HS-27A (cell line): ENCODE results near the gene CYBB.

ENCODE experiments used
- DNase-seq: peaks from one replicate; pipeline ENCODE4 v3.0.0-alpha.2; 2012; ENCODE audit warnings: low read depth, missing footprints

The CYBB gene

DNA sequence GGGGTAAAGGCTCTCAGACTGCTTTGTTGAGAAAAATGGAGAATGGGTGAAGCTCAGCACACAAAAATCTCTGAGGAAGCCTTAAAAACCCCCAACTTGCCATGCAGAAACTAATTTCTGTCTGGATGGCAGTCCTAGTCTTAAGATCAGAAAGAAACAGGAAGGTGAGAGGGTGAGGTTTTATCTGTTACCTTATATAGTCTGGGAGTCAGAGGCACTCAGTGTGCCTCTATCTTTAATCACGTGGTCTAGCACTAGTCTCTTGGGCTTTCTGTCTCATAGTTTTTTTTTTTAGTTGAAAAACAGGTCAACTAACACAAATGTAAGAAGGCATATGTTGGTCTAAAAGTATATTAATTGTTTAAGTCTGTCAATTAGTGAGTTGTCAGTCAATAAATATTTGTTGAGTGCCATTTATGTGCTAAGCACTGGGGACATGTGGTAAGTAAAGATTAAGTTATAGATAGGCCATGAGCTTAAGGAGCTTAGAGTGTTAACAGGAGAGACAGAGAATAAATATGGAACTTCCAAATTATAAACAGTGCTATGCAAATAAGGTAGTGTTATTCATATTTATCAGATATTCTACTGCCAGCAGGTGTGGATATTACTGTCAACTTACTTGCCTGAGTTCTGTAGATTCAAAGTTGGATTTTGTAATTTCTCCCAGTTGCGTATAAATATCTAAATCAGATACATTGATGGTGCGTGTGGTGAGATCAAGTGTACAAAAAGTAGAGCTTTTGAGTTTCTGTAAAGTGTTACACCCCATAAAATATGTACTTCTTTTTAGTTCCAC lies 7.0 kb downstream of the CYBB start:
- DNase-seq, result no peak

DNA sequence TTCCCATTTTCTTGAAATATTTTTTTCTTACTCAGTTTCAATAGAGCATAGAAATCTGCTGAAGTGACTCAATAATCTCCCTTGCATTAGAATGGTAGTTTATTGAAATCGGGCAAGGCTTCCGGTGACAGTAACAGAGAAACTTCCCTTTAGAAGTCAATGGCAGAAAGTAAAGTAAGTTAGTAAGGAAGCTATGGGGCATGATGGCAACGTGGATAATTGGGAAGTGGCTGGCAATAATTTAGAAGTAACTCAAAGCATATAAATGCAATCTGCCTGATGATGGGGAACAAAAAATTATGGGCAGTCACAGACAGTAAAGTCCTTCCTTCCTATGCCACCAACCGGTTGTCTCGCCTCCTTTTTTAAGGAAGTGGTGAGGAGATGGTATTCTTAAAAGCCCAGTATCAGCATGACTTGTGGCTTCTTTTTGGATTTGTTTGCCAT lies 7.6 kb downstream of the CYBB start:
- no peak for DNase-seq

DNA sequence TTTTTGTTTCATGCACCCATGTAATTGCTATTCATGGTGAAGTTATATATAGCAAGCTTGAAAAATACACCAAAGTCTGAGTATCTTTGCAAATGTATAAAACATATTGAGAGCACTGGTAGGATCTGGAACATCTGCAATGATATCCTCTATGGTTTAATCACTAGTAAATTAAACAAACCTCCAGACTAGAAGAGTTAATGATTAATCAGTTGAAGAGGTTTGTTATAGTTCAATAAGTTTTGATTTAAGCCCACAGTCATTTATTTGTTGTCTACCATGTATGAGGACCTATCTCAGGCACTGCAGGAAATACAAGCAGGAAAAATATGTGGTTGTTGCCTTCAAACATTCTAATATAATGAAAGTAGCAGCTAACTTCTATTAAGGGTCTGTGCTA lies 16.5 kb downstream of the CYBB start:
- DNase-seq, result no peak

DNA sequence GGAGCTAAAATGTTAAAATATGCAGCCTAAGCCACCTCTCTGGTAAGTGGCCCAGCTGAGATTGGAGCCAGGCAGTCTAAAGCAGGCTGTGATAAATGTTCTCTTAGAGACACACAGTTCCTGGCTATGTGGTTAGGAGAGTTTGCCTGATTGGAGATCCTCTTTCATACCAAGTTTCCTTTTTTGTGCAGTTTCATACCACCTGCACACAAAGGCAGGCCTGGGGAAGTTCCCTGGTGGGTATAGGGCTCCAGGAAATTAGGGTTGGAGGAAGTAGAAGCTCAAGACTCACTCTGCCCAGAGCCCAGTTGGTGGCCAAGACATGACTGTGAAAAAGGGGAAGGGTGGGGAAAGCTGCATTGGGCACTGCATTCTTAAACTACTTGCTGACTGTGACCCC lies 16.9 kb downstream of the CYBB start:
- DNase-seq, result no peak

DNA sequence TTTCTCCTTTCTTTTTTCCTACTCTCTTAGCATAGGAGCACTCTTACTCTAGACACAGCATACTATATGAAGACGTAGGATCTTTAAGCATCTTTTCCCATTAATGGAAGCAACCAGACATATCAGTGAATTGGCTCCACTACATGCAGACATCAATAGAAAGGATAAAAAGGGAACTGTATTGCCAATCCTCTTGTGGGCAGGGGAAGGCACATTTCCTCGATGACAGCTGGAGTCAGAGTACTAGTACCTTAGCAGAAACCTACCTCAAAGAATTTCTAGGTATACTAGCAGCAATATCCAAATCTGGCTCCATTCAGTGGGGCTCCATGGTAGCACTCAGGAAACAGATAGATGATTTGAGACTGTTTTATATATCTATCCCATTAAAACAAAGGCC lies 20.1 kb downstream of the CYBB start:
- no peak for DNase-seq

DNA sequence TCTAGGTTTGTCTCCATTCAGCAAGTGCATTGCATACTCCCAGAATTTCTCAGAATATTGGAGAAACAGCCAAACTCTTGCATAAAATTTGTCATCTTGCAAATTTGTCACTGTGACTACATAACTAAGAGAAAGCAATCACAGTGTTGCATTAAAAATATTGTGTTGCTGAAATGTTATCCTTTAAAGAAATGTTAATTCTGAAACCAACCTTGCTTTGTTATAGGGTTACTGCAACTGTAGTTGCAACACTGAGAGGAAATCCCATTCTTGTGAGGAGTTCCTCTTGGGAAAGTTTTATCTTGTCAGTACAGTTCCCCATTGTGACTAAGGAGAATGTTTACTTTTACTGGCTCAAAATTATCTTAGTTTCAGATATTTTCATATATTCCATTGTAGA lies 20.9 kb downstream of the CYBB start:
- no peak for DNase-seq

DNA sequence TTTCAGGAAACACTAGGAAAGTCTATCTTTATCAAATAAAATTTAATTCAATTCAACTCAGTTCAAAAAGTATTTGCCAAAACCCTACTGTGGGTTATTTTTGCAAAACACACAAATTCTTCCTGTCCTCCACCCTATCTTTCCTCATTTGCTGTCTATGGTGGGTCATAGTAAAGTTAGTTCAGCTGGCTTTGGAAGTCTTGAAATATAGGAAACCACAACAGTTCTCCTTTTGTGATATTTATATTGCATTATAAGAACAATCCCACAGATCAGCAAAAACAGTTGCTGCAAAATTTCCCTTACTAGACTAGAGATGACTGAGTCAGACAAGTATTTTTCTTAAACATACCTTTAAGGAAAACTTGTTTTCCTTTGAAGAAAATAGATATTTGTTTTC lies 22.2 kb downstream of the CYBB start:
- no peak for DNase-seq

DNA sequence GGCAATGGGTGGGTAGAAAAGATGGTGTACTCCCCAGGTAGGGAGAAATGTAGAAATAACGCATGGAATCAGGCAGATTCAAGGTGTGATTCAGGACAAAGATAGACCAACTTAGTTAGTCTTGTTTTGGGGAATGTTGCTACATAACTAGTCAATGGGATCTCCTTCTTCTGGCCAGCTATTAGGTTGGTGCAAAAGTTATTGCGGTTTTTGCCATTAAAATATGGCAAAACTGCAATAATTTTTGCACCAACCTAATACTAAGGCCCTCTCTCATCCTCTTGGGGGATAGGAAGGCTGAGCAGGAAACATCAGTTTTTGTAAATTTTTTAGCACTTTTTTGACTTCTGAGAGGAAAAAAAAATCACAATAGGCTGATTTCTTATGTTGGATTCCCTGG lies 23.2 kb downstream of the CYBB start:
- no peak for DNase-seq

DNA sequence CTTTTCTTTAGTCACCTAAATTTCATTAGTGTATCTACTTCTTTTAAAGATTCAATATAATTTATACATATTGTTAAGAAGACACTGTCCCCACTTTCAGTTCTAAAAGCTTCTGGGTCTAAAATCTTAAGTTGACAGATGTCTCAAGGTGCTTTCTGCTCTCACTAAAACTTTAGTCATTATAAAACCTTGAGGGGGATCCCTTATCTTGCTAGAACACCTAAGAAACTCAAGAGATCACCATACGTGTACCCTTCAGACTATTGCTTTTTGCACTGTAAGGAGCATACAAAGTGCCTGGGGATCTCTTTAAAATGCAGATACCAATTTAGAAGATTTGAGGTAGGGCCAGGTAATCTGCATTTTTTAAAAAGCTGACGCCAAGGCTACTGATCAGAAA lies 30.1 kb downstream of the CYBB start:
- no peak for DNase-seq

DNA sequence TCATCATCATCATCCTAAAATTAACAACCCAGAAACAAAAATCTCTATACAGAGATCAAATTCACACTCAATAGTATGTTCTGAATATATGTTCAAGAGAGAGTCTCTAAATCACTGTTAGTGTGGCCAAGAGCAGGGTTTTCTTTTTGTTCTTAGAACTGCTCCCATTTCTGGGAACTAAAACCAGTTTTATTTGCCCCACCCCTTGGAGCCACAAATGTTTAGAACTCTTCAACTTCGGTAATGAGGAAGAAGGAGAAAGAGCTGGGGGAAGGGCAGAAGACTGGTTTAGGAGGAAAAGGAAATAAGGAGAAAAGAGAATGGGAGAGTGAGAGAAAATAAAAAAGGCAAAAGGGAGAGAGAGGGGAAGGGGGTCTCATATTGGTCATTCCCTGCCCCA lies 32.3 kb downstream of the CYBB start:
- DNase-seq, result no peak

DNA sequence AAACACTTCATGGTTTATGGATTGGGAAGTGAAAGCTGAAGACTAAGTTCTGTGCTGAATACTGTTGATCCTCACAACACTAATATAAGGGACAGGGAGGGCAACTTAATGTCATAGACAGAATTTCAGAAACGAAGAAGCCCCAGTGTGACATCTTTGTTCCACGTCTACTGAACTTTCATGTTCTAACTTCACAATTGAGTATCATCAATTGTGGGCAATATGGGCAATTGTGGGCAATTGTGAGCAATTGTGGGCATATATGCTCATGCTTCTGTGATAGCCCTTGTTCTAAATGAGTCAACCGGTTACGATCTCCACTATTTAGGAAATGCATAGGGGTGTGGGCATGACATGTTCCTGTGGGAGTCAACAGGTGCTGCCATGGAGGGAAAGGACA lies 33.7 kb downstream of the CYBB start:
- no peak for DNase-seq

DNA sequence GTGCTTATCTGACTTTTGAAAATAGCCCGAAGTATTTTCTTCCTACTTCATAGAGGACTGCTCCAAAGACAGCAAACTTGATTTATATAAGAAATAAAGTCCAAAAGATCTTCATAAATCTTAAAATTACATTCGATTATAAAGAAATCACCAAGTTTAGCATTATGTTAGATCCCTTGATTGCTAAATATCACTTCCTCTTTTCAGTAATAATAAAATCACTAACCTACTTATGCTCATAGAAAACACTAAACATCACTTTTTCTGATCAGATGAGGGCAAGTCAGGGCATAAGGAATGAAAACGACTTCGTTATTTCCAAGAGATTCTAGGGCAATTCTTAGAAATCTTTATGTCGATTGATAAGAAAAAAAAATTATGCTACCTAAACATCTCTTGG lies 35.5 kb downstream of the CYBB start:
- no peak for DNase-seq

DNA sequence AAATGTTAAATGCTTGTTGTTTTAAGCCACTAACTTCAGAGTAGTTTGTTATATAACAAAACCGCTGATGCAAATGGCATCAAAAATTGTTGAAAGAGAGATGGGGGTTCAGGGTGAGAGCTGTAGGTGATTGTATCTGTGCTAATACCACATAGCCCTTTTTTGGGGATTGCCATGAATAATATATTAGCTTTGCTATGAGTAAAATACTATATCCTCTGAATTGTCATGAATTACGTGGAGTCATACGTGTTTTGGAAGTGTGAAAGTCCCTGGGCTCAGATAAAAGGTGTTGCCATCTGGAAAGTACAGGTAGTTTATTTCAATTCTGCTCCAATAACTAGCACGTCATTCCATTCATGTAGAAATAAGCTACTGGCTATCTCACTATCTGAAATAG lies 36.9 kb downstream of the CYBB start:
- DNase-seq, result no peak

DNA sequence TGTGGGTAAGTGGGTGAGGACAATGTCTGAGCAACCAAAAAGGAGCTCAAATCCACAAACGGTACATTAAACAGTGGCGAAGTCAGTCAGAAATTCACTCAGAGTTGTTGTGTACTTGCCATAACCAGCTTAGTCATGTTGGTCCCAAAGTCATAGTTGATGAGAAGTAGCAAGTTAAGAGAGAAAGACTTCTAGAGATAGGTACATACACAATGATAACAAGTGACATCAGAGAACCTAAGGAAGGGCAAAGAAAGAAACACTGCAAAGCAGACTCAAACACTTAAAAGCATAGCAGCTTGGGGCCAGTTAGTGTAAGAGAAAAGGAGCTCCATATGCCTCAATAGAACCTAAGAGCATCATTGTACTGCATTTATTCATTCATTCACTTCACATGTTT lies 37.3 kb downstream of the CYBB start:
- DNase-seq, result no peak

DNA sequence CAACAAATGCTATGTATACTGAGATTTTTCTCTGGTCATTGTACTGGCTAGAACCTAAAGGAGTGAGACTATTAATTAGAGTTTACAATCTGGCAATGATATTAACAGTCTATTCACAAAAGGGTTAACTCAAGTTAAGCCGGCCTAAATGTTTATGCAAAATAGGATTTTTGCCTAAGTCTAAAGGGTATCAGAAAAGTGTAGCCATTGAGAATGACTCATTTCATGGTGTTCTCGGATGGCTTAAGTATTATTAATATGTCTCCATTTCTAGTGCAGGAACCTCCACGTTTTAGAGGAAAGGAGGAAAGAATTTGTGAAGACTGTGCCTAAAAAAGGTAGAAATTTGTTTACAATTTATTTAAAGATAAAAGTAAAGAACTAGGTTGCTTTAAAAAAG lies 37.7 kb downstream of the CYBB start:
- no peak for DNase-seq

DNA sequence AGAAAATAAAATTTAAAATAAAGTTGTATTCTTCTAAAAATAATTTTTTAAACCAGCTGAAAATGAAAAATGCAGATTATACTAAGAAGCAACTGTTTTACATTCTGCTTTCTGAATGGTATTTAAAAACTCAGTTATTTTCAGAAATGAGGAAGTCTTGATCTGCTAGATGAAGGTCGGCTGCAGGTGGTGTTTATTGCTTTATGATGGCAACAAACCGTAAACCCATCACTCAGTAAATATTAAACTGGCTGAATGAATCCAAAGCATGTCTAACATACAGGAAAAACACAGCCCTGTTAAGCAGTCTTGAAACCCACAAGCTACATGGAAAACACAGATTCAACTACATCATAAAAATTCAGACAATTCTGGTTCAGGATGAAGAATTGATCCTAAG lies 38.2 kb downstream of the CYBB start:
- no peak for DNase-seq

DNA sequence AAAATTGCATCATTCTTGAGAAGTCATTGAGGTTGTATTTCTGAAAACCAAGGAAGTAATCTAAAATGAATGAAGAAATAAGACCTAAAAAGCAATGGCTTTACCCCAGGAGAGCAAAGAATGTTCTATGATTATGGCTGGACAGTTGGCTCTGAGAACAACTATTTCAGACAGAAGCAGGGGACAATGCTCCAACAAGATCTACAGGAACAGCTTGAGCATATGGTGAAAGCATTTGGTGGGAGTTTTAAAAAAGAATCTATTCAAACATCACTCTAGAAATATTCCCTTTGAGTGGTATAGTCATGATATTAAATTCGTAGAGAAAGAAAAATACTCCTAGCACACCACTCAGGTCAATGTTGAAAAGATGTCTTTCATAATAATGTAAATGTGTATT lies 40.8 kb downstream of the CYBB start:
- no peak for DNase-seq

DNA sequence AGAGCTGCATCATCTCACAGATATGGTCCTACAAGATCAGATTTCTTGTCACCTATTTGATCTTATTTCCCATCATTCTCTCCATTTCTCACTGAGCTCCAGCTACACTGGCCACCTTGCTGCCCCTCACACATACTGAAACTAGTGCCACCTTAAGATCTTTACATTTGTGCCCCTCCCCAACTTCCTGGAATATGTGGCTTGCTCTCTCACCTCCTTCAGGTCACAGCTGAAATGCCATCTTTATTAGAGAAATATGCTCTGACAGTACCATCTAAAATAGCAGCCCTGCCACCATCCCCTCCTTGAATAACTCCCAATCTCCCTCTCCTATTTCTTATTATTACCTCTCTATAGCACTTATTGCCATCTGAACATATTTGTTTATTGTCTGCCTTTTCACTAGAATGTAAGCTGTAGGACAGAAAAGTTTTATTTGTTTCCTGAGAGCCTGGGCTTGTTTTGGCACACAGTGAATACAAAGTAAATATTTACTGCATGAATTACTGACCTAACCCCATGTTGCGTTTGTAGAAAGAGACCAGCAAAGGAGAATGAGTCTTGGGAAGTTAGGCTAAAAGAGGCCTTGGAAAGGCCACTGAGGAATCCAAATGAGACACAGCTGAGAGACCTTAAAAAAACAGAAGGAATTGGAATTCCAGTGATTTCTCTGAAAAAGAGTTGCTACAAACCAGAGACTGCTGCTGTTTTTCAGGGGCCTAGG lies 44.8 kb downstream of the CYBB start:
- DNase-seq, result no peak

DNA sequence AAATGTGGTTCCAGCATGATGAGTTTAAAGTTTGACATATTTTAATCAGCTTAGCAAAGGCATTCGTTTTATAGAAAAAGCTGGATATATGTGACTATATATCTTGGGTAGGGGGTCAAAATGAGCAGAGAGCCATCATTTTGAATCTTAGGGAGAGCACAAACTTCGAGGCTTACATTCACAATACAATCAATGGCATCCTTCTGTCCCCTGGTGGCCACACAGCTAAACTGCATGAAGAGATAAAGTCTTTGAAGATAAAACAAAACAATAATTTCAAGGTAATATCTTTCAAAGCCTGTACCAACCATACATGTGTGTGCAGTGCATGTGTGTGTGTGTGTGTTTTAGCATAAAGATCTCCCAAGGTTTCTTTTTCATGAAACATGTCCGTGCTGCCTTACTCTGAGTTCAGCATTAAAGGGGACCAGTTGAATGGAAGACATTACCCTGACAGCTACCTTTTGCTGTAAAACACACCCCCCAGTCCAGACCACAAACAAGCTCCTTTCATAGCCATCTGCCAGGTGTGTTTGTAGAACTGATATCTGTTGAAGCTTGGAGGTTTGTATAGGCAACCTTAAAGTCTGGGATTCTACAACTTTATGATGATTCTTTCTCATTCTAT lies 45.5 kb downstream of the CYBB start:
- DNase-seq, result no peak

DNA sequence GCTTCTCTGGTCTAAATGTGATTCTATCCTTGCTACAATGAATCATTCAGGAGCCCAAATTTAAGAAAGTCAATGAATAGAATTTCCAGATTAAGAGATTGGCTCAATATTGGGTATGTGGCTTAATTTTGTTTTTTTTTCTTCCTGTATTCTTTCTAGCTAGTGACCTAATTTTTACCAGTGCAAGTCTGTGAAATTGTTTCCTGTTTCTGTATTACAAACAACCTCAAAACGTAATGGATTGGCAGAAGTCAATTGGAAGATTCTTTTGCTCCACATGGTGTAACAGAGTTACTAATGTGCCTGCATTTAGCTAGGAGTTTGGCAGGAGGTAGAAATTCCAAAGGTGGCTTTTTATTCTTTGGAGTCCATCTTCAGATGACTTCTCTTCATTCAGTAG lies 49.9 kb downstream of the CYBB start:
- no peak for DNase-seq

DNA sequence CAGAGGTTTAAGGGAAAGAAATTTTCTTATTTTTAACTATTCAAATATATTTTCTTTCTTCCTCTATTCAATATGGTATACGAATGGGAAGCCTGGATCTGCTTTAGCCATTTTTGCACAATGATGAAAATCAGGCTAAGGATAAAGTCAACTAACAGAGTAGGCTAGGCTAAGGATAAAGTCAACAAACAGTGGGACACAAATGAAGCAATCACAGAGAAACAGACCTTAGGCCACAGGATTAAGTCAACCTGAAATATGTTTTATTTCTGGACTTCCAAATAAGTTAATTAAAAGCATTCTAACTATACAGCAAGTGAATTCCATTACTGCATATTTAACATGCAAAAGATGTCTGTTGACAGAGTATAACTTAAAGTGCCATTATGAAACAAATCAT lies 50.5 kb downstream of the CYBB start:
- DNase-seq, result no peak

DNA sequence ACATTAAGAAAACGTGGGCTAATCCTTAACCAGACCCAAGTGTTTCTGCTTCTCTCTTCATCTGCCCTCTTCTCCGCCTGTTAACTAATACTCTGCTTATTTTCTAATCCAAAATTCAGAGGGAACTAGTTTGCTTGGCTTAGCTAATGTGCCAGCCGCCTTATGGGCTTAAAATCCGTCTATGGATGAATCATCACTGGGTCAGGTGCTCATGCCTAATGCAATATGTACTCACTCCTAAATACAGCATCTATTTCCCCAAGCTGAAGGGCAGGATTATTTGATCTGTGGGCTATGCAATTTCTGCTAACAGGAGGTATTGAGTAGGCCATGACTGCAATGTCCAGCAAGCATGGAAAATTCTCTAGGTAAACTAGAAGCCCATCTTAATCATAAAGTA lies 55.1 kb downstream of the CYBB start:
- no peak for DNase-seq

DNA sequence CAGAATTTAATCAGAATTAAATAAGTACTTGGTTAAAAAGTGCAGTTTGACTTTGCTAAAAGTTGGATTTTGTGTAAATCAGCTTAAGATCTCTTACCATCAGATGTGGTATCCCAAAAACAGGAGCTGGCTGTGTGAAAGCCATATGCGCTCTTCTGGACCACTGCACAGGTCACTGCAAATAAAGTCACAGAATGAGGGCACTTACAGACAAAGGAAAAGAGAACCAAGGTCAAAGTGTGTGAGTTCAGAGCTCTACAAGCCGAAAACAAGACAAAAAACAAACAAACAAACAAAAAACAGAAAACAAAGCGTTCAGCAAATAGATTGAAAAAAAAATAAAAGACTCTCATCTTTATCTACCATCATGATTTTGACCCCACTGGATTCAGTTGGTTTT lies 61.1 kb downstream of the CYBB start:
- no peak for DNase-seq
